GM18858 (cell line): ENCODE results near the gene NADSYN1.

Experiments used
- ATAC-seq: cut with Tn5 transposase; IDR thresholded peaks from one replicate; pipeline ENCODE4 v1.9.1; 2021; ENCODE audit not compliant: unreplicated experiment

Gene NADSYN1

DNA sequence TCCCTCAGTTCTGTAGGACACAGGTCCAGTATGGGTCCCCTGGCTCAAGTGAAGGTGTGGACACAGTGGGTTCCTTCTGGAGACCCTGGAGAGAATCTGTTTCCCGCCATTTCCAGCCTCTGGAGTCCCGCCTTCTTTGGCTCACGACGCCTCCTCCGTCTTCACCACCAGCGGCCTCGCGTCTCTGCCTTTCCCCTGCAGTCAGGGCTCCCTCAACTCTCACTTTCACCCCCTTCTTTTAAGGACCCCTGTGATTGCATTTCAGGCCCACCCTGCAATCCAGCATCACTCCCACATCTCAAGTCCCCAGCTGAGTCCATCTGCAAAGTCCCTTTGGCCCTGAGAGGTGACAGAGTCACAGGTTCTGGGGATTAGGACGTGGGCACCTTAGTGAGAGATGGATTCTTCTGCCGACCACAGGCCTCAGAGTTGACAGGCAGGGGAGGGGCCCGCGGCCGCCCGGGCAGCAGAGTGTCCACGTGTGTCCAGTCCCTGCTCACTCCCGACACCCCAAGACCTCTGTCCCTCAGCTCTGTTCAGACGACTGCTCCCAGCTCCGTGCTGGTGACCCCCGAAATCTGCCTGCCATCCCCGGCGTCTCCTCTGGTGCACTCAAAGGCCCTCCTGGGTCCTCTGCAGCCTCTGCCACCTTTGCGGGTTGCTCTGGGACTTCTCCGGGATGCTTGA, 37.2 kb downstream of the NADSYN1 start:
- ATAC-seq = no peak

DNA sequence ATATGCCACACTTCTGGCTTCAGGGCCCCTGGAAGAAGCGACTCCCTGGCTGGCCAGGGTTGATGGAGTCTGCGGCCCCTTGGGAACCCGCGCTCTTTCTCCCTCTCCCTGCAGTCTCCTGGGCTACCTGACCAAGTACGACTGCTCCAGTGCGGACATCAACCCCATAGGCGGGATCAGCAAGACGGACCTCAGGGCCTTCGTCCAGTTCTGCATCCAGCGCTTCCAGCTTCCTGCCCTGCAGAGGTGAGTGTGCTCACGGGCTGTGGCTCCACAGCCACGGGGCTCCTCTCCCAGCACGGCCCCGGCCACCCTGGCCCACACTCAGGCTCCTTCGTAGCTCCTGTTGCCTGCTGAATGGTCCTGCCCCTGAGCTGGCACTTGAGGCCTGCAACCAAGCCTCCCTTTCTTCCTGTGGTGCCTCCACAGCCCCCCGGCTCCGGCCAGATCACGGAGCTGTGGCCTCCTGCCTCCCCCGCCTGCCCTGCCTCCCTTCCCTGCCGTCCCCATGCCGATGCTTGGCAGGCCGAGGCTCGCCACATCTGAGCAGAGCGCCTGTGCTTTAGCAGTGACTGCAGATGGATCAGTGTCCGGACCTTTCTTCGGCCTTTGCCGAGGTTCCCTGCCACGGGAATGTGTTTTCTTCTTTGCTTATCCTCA, 37.9 kb downstream of the NADSYN1 start:
- no peak for ATAC-seq

GRCh38 chr11:71491531-71491930, 38.5 kb downstream of the NADSYN1 start:
- no peak for ATAC-seq

- ATAC-seq = no peak
Observed at GRCh38 chr11:71491940-71492339, 38.9 kb downstream of the NADSYN1 start.

DNA sequence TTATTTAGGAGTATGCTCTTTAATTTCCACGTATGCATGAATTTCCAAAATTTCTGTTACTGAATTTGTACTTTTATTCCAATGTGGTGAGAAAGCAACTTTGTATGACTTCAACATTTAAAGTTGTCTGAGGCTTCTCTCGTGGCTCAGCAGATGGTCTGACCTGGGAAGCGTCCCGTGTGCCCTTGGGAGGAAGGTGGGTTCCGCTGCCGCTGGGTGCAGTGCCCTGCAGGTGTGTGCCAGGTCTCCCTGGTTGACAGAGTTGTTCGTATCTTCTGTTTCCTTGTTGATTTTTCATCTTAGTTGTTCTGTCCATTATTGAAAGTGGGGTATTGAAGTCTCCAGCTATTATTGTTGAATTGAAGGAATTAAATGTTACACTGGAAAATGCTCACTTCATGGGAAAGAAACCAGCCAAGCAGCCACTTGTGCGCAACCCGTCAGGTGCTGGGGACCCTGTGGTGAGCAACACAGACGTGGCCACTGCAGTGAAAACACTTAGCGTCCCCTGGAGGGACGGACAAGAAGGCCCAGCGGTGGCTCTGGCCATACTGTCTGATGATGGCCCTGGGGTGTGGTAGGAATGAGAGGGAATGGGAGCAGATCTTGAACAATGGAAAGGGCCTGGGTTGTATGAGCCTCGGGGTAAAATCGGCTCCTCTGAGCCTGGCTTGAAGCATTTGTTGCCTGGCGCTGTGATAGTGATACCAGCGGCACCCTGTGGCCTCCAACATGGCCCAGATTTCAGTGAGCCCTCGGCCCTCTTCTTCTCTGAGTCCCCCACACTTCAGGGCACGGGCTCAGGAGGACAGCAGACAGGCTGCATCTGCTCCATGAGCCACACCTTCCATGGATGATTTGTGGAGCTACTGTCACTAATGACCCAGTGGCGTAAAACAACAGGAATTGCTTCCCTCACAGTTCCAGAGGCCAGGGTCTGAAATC, 42.6 kb downstream of the NADSYN1 start:
- ATAC-seq = no peak

DNA sequence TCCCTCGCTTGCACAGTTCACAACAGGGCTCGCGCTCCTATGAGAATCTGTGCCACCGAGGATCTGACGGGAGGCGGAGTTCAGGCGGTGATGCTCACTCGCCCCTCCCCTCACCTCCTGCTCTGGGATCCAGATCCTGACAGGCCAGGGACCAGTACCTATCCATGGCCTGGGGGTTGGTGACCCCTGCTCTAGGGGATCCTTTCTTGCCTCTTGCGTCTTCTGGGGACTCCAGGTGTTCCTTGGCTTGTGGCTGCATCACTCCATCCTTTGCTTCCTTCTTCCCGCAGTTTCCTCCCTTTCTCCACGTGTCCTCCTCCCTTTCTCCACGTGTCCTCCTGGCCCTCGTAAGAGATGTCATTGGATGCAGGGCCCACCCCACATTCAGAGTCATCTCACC, 43.4 kb downstream of the NADSYN1 start:
- no peak for ATAC-seq

DNA sequence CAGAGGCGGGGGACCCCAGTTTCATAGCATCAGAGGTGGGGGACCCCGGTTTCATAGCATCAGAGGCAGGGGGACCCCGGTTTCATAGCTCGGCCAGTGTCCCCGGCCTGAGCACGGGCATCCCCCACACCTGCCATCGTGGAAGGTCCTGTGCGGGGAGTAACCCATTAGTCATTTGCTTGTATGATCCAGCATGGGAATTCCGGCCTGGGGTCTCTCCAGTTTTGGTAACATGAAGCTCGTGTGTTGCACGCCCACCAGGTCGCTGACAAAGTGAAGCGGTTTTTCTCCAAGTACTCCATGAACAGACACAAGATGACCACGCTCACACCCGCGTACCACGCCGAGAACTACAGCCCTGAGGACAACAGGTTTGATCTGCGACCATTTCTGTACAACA, 45.1 kb downstream of the NADSYN1 start:
- no peak for ATAC-seq

DNA sequence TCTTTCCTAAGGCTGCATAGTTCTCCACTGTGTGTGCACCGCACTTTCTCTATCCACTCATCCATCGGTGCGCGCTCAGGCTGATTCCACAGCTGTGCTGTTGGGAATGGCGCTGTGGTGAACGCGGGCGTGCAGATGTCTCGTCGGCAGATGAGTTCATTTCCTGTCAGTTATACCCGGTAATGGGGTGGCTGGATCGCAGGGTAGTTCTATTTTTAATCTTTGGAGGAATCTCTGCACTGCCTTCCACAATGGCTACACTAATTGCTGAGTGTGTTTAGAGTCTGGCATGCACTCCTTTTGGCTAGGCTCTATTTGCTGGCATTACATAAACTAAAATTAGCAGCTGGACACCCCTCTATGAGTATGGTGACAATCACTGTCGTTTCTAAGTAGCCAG, 46.1 kb downstream of the NADSYN1 start:
- ATAC-seq = no peak

DNA sequence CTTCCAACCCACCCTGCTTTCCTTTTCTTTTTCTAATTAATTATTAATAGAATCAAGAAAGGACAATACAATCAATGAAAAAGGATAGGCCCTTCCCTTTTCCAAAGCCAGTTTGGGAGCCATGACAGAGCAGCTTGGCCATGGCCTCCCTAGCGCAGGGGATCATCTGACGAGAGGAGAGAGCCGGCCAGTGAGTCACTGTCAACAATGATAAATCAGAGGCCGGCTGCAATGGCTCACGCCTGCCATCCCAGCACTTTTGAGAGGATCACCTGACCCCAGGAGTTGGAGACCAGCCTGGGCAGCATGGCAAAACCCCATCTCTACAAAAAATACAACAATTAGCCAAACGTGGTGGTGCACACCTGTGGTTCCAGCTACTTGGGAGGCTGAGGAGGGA, 46.5 kb downstream of the NADSYN1 start:
- no peak for ATAC-seq

GRCh38 chr11:71500601-71501021, 47.6 kb downstream of the NADSYN1 start:
- no peak for ATAC-seq

DNA sequence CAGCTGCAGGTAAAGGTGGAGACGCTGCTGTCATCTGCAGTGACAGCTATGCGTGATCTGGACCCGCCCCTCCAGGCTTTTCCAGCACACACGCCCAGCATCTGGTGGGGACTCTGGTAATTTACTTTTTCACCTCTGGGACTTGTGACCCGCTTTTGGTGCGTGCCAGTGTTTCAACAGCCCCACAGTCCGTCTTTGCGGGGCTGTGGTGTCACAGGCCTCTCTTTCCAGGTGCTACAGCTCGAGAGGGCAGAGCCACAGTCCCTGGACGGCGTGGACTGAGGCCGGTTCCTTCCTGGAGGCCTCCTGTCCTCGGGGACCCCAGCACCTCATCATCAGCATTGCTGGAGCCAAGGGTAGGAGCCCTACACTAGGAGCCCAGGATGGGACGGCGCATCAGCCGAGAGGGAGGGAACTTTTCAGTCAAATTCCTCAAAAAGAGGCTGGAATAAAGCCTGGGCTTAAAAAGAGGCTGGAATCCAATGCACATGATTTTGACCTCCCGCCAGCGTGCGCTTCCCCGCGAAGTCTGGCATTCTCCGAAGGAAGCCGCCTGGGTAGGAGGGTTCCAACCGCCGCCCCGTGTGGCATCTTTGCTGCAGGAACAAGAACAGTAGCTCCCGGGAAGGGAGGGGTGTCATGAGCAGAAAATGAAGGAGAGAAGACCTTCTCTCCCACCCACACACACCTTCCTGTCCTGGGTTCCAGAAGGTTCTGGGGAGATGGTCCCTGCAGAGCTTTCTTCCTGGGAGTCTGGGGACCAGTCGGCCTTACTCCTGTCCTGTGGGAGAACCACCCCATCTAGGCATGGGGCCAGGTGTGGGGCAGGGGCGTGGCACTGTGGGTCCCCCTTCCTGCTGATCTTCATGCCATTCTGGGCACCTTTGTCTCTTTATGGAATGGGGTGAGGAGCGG, 48.3 kb downstream of the NADSYN1 start:
- ATAC-seq = no peak

GRCh38 chr11:71502026-71502425, 49.0 kb downstream of the NADSYN1 start:
- ATAC-seq = no peak

- no peak for ATAC-seq
Observed at GRCh38 chr11:71502871-71503435, 50.0 kb downstream of the NADSYN1 start.

- no peak for ATAC-seq
Observed at GRCh38 chr11:71504531-71504930, 51.5 kb downstream of the NADSYN1 start.

DNA sequence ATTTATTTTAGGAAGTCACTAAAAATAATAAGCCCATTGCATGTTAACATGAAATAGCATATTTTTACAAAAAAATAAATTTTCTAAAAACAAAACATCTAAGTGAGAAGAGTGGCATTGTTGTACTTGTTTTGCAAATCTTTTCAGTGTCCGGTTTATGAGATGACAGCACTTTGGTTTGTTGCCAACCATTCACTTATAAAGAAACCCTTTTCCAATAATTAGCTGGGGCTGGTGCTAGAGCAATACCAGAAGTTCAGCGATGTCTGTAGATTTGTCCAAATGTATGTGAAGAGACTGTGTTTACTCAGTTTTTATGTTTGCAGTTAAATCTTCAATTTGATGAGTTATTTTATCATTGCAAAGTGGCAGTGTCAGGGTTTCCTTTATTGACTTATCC, 52.0 kb downstream of the NADSYN1 start:
- ATAC-seq = no peak

- no peak for ATAC-seq
Observed at GRCh38 chr11:71505781-71506180, 52.8 kb downstream of the NADSYN1 start.

DNA sequence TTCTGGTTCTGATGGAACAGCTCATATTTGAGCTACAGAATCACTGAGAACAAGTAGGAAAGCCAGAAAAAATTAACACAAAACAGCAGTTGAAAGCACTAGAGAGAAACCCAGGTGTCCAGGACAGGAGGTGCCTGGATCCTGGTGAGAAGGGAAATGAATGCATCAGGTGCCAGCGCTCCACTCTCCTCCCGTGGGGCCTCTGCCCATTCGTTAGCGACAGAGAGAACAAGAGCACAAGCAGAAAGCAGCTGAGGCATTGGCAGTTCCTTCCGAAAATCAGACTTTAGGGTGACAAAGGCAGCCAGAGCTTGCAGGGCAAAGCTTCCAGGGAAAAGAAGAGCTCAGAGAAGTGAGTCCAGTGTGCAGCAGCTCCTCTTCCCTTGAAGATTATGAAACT, 54.1 kb downstream of the NADSYN1 start:
- no peak for ATAC-seq

DNA sequence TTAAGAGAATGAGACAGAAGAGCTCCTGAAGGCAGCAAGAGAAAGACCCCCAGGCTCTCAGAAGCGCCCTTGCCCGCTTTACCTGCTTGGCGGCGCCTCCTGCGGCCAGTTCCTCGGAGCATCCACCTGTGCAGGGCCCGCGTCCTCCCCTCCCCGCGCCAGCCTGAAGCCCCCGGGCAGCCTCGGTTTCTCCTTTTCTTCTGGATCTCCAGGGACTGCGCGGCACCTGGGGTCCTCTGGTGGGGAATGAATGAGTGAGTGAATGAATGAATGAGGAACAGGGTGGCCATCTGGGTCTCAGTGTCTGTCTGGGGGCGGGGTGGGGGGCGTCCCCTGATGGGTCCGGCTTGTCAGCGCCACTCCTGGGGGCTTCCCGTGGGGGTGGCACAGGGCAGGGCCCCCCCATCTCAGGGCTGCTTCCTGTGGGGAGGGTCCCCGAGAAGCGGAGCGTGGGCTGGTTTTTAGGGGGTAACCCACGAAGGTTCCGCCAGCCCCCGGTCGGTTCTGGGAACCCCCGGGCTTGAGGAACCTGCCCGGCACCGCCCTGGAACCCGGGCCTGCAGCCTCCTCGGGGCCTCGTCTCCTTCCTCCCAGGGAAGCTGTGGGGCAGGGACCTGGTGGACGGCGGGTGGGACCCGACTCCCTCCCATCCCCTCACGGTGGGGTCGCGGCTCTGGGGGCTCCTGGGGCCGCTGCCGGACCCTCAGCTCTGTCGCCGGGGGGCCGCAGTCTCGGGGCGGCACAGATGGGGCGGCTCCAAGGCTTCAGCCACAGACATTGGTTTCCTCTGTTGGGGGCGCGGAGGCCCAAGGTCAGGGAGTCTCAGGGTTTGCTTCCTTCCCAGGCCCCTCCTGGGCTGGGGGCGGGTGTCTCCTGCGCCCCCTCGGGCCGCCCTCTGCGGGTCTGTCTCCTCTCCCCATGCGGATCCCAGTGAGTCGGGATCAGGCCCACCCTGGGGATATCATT, 65.8 kb downstream of the NADSYN1 start:
- no peak for ATAC-seq

DNA sequence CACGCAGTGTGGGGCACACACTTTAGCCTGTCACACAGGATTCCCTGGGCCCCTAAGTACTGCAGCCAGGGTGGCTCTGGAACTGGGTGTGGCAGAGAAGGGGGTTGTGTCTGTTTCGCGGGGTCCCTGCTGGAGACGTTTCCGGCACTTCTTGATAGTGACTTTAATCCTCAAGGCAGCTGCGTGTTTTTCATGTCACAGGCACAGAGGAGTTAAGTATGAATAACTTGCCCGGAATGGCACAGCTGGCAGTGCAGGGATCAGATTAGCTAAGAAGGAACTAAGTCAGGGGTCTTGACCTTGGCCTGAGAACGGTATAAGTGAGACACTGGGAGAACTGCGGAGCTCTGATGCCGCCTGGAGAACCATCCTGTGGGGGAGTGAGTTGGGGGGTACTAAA, 66.5 kb downstream of the NADSYN1 start:
- ATAC-seq = no peak
